GM12891 (cell line): Measurements from ENCODE around the gene MGLL.

Experiments used
- DNase-seq: peaks from one replicate; pipeline ENCODE4 v3.0.0; 2011; ENCODE audit warnings: low spot score; ENCODE audit not compliant: insufficient read length
- FAIRE-seq: peaks from 2 replicates; lab custom pipeline; 2011; peaks lifted over from hg19 to GRCh38; lab: Jason Lieb, UNC
- PAX5 ChIP-seq: IDR thresholded peaks from 2 replicates; pipeline ENCODE4 v1.6.1; 2011; ENCODE audit warnings: low read length, moderate library complexity, mild to moderate bottlenecking; ENCODE audit not compliant: insufficient read depth, severe bottlenecking
- POLR2A ChIP-seq: IDR thresholded peaks from 2 replicates; pipeline ENCODE4 v1.6.1; 2011; ENCODE audit warnings: low read depth, low read length, control low read depth
- POLR2AphosphoS5 ChIP-seq: IDR thresholded peaks from 2 replicates; pipeline ENCODE4 v1.6.1; 2011; ENCODE audit warnings: low read depth, low read length, control low read depth
- POU2F2 ChIP-seq: IDR thresholded peaks from 2 replicates; pipeline ENCODE4 v1.6.1; 2011; ENCODE audit warnings: low read depth, mild to moderate bottlenecking, control low read depth, low read length, moderate library complexity
- SPI1 ChIP-seq: IDR thresholded peaks from 2 replicates; pipeline ENCODE4 v1.6.1; 2011; ENCODE audit warnings: low read depth, low read length, control low read depth
- TAF1 ChIP-seq: IDR thresholded peaks from 2 replicates; pipeline ENCODE4 v1.6.1; 2011; ENCODE audit warnings: low read depth, low read length, control low read depth

MGLL gene

GRCh38 chr3:127746400-127747057, 75.8 kb downstream of the MGLL start:
- TF ChIP-seq PAX5: no peak
- TF ChIP-seq POLR2A: no peak
- no peak for TF ChIP-seq TAF1
- no peak for TF ChIP-seq POU2F2
- no peak for TF ChIP-seq SPI1
- TF ChIP-seq POLR2AphosphoS5: no peak
- DNase-seq (no peak), FAIRE-seq (no peak)

GRCh38 chr3:127745656-127746399, 76.5 kb downstream of the MGLL start:
- no peak for TF ChIP-seq PAX5
- no peak for TF ChIP-seq TAF1
- no peak for TF ChIP-seq POLR2AphosphoS5
- DNase-seq: no peak
- FAIRE-seq: no peak

- no peak for DNase-seq
- no peak for FAIRE-seq
- TF ChIP-seq POLR2A: no peak
- TF ChIP-seq TAF1: no peak
- TF ChIP-seq POLR2AphosphoS5: no peak
- TF ChIP-seq POU2F2: no peak
- TF ChIP-seq SPI1: no peak
- TF ChIP-seq PAX5: no peak
These were observed 77.4 kb downstream of the MGLL start for GRCh38 chr3:127744875-127745274.

GRCh38 chr3:127744253-127744815, 78.0 kb downstream of the MGLL start:
- FAIRE-seq (no peak), DNase-seq (no peak)
- TF ChIP-seq POLR2A (no peak), POU2F2 (no peak), PAX5 (no peak), TAF1 (no peak), POLR2AphosphoS5 (no peak), SPI1 (no peak)

- no peak for FAIRE-seq
- no peak for TF ChIP-seq PAX5
- TF ChIP-seq SPI1: no peak
- no peak for TF ChIP-seq POU2F2
- TF ChIP-seq POLR2A: no peak
- no peak for TF ChIP-seq POLR2AphosphoS5
- TF ChIP-seq TAF1: no peak
These were observed 78.7 kb downstream of the MGLL start for GRCh38 chr3:127743351-127744252.

GRCh38 chr3:127742580-127742979, 79.7 kb downstream of the MGLL start:
- TF ChIP-seq POLR2AphosphoS5 (no peak), PAX5 (no peak), TAF1 (no peak), POLR2A (no peak), POU2F2 (no peak), SPI1 (no peak)
- FAIRE-seq: no peak
- DNase-seq: no peak

More at GRCh38 chr3:127743351-127744252, 78.7 kb downstream of the MGLL start:
- DNase-seq: no peak

- DNase-seq (no peak), FAIRE-seq (no peak)
- no peak for TF ChIP-seq PAX5
- TF ChIP-seq SPI1: no peak
- no peak for TF ChIP-seq POU2F2
- TF ChIP-seq POLR2AphosphoS5: no peak
- no peak for TF ChIP-seq POLR2A
- no peak for TF ChIP-seq TAF1
These were observed 80.6 kb downstream of the MGLL start for GRCh38 chr3:127741690-127742089.

- FAIRE-seq (no peak), DNase-seq (no peak)
- TF ChIP-seq POU2F2: no peak
- TF ChIP-seq POLR2AphosphoS5: no peak
- TF ChIP-seq TAF1: no peak
- no peak for TF ChIP-seq PAX5
- no peak for TF ChIP-seq POLR2A
- TF ChIP-seq SPI1: no peak
These were observed 81.1 kb downstream of the MGLL start for GRCh38 chr3:127741246-127741645.

GRCh38 chr3:127740136-127740915, 82.0 kb downstream of the MGLL start:
- DNase-seq (no peak), FAIRE-seq (no peak)
- TF ChIP-seq POLR2AphosphoS5 (no peak), SPI1 (no peak), PAX5 (no peak), POLR2A (no peak), TAF1 (no peak), POU2F2 (no peak)
